ENCODE results near the gene TRMT2A.

Gene TRMT2A

DNA sequence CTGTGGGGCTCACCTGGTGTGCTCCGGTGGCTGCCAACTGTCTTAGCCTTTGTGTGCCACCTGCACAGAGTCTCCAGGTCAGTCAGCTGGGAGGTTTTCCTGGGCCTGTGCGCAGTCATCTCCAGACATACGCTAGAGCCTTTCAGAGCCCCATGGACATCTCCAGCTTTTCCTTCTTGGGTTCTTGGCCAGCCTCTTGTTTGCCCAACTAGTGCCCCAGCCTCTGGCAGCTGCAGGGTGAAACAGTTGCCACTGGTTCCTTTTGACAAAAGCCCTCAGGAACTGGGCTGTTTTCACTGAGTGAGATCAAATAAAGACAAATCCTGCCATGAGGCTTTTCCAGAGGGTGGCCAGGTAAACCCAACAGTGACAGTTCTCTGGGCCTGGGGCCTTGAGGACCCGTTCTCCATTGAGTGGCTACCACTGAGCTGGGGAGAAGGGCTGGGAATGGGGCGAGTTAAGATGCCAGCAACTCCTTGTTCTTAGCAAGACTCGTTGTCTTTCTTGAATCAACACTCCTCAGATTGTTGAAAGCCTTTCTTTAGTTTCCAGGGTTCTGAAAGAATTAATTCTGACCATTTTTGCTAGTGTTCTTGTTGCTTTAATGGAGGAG is 17.8 kb downstream of the TRMT2A start:
- no peak for DNase-seq

DNA sequence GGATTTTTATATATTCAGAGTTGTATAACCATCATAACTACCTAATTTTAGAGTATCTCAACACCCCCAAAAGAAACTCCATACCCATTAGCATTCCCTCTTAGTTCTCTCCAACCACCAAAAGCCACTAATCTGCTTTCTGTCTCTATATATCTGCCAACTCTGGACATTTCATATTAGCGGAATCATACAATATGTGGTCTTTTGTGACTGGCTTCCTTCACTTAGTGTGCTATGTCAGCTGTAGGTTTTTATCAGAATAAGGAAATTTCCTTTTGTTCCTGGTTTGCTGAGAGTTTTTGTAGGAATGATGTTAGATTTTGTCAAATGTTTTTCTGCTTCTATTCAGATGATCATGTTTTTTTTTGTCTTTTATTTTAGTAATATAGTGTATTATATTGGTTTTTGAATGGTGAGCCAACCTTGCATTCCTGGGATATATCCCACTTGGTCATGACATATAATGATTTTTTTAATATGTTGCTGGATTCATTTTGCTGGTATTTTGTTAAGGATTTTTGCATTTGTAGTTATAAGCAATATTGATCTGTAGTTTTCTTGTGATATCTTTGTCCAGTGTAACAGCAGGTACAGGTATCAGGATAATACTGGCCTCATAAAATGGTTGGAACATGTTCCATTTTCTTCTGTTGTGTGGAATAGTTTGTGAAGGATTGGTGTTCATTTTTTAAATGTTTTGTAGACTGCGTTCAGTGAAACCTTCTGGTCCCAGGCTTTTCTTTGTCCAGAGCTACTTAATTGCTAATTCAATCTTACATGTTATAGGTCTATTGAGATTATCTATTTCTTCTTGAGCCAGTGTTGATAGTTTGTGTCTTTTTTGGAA is 20.2 kb downstream of the TRMT2A start:
- DNase-seq: no peak

DNA sequence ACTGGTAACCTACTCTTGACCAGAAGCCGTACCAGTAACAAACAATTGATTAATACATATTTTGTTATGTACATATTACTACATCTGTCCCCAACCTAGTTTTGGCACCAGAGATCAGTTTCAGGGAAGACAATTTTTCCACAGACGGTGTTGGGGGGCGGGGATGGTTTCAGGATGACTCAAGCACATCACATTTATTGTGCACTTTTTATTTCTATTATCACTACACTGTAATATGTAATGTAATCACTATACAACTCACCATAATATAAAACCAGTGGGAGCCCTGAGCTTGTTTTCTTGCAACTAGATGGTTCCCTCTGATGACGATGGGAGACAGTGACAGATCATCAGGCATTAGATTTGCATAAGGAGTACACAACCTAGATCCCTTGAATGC is 21.5 kb downstream of the TRMT2A start:
- DNase-seq: no peak

DNA sequence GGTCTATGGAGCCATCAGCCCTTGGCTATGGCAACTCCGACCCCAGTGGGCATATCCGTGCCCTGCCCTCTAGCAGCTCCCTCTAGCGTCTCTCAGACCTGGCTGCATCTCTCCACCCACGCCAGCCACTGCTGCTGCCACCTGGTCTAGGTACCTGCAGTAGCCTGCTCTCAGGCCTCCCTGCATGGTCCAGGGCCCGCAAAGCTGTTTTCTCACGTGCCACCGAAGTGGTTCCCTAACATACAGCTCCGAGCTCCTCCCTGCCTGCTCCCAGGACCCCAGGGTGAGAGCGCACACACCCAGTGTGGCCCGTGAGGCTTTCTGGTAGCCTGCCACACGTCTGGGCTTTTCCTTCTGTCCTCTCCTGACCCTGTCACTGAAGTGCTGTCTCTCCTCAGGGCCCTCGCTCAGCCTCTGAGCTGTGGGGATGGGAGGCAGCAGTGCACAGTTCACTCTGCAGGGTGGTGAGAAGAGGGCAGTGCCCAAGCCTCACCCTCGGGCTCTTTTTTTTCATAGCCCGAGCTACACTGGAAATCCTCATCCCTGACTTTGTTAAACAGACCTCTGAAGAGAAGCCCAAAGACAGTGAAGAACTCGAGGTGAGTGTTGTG is 22.7 kb downstream of the TRMT2A start:
- no peak for DNase-seq

DNA sequence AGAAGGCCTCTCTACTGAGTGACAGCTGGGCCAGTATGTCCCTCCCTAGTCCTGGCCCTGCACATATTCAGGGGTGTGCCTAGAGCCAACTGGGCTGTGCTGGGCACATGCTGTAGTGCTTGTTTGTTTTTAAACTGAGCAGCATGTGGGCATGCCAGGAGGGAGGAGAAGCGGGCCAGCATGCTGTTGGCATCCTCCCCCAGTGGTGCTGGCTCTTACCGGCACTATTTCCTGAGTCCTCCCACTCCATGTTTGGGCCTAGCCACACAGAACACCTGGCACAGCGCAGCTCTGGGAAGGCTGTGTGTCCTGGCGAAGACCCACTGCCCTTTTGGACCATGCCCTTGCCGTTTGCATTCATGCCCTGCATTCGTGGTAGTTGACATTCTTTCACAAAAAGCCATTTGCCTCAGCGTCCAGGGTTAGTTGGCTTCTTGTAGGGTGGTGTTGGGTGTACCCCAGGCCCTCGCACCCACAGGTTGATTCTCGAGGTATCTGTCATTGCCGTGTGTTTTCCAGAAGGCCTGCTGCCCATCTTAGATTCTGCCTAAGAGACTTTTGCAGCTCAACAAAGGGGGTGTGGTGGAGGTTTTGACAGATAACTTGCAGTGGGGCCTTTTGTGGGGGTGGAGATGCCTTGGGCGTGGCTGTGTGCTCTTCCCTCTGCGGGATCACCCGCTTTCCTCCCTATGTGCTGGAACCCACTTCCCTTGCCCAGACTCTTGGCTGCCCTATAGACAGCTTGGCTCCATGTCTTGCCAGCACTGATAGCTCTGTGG is 23.4 kb downstream of the TRMT2A start:
- no peak for DNase-seq

DNA sequence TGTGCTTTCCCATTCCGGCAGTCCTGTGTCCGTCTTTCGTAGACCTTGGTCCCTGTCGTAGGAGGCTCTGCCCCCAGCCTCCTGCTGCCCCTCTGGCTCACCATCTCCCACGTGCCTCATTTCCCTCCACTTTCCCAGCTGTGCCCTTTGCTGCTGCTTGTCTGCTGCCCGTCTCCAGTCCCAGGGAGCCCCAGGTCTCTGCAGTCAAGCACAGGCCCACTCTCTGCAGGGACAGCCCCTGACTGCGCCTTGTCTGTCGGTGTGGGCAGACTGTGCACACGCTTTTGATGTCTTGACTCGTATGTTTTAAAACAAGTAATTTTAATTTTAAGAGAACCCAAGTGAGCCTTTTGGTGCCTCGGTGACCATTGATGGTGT is 24.6 kb downstream of the TRMT2A start:
- DNase-seq: no peak

DNA sequence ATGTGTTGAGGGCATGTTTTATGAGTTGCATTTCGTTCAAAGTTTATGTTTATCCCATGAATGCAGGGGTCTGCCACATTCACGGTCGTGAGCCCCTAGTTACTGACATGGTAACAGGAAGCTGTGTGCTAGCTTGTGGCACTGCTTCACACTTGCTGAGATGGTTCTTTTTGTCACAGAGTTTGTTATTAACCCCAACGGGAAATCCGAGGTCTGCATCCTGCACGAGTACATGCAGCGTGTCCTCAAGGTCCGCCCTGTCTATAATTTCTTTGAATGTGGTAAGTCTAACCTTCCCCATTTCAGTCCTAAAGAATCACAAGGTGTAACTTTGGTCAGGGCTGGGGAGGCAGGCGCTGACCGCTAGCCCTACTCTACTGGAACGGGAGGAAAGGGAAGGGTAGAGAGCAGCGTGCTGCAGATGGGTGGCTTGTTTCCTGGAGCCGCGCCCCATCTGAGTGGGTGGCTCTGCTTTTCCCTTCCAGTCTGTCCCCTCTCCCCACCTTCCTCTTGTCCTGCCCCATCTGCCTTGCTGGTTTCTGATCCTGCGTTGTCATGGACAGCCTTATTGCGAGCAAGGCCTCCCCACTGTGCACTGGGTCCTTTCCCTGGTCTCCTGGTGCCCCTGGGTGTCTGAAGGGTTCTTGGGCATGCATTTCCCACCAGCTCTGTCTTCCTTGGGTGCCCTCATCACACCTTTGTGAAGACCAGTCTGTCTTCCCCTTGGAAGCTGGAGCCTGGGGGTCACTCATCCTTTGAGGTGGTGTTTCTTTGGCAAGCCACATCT is 25.1 kb downstream of the TRMT2A start:
- DNase-seq: no peak

DNA sequence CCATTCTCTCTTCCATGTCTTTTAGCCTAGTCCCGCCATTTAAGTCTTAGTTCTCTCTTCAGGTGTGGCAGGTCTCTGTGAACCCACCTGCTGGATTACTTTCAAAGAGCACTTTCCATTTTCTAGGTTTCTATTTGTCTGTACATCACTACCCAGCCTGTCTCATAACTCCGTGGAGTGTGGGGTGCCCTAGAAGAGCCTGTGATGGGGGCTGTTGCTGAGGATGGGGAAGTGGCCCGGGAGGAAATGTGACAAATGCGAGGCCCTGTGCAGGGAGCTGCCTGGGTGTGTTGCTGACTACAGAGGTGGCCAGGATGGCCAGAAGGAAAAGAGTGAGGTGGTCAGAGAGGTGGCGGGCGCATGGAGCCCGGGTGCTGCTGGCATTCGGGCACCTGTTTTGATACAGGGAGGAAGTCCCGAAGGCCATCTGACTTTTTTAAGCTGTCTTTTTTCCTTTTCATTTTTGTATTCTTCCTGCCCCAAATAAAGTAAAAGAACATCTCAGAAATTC is 26.2 kb downstream of the TRMT2A start:
- no peak for DNase-seq

DNA sequence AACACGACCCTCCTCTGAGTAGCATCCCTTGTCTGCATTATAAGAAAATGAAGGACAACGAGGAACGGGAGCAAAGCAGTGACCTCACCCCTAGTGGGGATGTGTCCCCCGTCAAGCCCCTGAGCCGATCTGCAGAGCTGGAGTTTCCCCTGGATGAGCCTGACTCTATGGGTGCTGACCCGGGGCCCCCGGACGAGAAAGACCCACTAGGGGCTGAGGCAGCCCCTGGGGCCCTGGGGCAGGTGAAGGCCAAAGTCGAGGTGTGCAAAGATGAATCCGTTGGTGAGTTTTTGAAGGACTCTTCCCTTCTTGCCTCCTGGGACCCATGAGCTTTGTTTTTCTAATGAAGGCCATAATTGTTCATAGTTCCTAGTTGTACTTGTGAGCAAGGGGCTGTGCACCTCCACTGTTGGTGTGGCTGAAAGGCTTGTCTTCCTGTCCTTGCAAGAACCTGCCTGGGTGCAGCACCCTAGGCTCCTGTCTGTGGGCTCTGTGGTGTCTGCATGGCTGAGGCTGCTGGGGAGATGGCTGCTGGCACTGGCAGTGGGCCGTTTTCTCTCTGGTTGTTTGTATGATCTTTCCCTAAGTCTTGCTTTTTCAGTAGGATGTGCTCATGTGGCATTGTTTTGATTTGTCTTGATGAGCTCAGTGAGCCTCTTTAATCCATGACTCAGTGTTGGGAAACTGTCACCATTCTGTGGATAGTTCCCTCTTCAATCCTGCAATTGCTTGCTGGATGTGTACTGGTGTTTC is 26.9 kb downstream of the TRMT2A start:
- no peak for DNase-seq

DNA sequence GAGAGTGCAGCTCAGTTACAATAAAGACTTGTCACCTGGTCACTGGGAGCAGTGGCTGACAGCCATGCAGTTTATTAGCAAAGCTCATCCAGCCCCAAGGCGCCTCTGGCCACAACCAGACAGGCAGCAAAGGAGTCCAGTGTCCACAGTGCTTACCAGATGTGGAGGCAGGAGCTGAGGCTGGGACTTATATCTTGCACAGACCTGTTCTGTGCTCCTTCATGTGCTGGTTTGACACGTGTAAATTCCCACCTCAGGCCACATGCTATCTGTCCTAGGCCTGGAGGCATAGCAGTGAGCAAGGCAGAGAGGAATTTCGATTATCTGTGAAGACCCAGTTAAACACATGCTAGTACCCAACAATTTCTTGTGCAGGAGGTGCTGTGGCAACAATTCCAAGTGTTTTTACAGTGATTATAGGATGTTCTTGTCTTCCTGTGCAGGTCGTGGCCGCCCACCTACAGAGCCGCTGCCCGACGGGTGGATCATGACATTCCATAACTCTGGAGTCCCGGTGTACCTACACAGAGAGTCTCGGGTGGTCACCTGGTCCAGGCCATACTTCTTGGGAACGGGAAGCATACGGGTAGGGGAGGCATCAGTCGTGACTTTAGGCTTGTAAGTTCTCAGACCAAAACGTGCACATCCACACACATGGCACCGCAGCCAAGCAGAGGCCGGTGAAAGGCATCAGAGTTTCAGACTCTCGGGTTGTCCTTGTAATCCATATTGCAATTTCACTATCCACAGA is 27.6 kb downstream of the TRMT2A start:
- no peak for DNase-seq

DNA sequence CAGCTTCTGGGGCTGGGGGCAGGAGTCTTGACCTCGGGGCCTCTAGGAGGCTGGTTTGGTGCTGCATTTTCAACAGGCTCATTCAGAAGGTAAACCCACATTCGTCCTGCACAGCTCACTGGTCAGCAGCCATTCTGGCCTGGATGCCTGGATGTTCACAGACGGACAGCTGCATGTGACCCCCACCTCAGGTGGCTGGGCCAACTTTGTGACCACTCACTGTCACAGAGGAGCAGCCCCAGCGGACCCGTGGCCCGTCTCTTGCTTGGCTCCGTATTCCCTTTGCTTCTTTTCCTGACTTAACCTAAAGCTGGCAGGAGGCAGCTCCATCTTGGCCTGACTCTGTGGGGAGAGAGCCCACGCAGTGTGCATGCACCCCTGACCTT is 28.8 kb downstream of the TRMT2A start:
- DNase-seq: no peak

DNA sequence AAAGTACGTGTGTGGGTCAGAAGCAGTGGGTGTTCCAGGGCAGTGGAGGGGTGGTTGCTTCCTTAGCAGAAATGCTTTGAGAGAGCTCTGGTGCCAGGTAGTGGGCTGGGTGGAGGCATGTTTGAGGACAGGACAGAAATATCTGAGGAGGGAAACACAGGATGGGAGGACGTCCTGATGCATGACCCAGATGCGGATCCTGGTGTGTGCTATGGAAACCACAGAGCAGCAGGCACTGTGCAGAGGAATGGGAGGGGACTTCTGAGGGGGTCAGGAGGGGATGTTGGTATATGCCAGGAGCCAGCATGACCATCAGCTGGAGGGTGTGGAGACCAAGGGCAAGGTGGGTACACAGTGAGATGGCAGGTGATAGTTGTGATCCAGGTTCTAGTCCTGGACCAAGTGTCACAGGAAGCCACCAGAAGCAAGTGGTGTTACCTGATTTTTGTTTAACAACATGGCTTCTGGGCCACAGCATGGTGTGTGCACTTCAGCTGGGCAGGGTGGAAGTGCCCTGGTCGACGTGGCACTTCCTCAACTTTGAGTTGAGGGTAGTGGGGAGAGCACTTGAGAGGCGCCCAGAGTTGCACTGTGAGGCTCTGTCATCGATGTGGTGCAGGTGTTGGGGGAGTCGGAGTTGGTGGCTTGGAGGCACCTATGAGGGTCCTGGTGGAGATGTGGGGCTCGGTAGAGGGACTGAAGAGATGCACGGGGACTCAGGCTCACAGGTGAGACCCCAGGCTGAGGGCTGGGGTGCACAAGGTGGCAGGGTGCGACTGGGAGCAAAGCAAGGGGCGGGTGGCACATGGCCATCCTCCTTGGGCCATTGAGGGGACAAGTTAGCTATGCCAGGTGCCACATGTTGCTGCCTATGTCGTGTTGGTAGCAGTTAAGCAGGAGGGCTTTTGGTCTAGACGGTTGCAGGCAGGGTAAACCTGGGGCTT is 29.4 kb downstream of the TRMT2A start:
- no peak for DNase-seq

DNA sequence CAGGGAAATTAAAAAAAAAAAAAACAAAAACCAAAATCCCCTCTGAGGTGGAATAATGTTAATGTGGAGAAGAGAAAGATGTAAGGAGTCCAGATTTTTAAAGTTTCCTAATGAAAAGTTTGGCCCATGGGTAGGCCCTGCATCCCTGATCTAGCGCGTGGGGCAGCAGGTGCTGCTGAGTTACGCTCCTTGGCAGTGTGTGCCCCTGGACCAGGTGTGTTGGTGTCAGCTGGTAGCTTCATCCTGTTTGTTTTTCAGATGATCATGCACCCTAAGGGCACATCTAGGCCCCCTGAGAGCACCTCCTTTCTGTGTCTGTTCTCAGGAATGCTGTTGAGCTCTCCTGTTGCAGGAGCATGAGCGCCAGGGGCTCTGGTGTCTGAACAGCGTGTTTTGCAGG is 30.3 kb downstream of the TRMT2A start:
- no peak for DNase-seq

DNA sequence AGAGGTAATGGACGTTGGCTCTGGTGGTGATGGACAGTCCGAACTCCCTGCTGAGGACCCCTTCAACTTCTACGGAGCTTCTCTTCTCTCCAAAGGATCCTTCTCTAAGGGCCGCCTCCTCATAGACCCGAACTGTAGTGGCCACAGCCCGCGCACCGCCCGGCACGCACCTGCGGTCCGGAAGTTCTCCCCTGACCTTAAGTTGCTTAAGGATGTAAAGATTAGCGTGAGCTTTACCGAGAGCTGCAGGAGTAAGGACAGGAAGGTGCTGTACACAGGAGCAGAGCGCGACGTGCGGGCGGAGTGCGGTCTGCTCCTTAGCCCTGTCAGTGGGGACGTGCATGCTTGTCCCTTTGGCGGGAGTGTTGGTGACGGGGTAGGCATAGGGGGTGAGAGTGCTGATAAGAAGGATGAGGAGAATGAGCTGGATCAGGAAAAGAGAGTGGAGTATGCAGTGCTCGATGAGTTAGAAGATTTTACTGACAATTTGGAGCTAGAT is 30.9 kb downstream of the TRMT2A start:
- no peak for DNase-seq

DNA sequence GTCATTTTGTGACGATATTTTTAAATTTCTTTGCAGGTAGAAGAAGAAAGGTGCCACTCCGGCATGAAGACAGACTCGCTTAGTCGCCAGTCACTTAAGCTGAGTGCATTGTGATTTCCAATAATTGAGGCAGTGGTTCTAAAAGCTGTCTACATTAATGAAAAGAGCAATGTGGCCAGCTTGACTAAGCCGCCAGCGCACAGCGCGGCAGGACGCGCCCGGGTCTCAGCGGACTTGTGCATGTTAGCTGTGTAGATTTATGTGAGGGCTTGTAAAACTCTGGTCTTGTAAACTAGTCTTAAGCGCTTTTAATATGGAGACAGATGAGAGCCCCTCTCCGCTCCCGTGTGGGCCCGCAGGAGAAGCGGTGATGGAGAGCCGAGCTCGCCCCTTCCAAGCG is 31.4 kb downstream of the TRMT2A start:
- DNase-seq: no peak

DNA sequence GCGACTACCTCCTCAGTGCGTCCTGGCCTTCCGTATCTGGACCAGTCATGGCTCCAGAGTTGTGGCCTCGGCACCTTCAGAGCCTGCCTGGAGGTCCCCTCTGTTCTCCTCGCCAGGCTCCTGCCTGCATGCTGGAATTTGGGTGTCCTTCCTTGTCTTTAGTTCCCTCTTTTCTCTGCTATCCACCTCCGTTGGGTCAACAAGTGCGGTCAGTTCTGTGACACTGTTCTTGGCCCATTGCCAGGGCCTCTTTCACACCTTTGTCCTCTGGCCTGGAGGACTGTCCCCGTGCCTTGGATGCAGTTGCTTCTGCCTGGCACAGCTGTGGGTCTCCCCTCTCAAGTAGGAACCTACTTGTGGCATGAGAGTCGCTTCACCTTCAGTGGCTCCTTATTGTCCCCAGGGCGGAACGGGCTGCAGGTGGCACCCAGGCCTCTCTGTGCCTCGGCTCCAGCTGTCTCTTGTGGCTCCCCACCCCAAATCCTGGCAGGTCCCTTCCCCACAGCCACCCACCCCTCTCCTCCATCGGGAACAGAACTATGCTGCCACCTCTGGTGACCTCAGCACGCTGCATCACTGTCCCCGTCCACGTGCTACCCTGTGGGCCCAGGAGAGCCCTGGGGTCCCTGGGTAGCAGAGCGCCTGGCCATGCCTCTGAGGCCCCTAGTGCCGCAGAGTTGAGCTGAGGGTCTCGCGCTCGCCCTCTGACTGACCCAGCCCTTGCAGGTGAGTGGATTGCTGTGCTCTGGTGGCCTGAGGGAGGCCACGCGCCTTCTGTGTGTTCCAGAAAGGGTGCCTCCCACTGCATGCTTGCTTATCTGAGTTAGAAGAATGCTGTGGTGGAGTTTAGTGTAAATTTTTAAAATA is 32.2 kb downstream of the TRMT2A start:
- DNase-seq: no peak

DNA sequence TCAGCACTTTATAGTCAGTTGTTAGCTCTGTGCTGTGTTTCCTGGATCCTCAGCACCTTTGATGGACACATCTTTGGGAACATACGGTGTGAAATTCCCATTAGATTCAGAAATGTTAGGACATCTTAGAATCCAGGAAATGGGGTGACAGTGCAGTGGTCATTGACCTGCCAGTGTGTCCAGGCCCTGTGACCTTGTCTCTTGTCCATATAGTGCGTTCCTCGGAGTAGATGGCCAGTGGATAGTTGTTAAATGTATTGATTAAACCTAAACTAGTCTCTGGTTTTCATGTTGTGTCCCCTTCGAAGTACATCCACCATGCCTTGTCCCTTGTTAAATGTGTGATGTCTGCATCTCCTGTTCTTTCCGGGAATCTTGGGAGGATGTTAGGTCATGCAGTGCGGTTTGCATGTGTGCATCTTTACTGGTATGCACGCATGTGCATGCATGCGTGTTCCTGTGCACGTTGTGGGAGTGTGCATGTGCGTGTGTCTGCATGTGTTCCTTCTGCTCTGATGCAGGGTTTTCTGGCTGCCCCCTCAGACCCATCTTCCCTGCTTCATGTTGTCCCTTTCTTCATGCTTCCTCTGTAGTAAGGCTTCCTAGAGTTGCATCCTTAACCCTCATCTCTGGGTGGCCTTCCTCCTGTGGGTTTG is 33.0 kb downstream of the TRMT2A start:
- DNase-seq: no peak
